ENCODE results near the gene MTMR12. TPM values are rescaled to one million over a fixed set of nuclear protein-coding genes. Genes with fewer than 3 reads are reported as not detected.
A peak's percentile ranks its signal among the peaks of the same experiment; 100 is the strongest.

MTMR12 gene
- total and polyA plus RNA-seq, 2 experiments from 2014 or later = 18.3 to 51.6 TPM

- TF ChIP-seq ZNF462 (CRISPR knock-in tag; IDR thresholded peaks at IDR 0.05) (no peak), ZNF331 (CRISPR knock-in tag; IDR thresholded peaks at IDR 0.05; ENCODE audit: low read depth) (no peak), ETS1 (IDR thresholded peaks at IDR 0.05) (no peak)
These were observed 111.5 kb downstream of the MTMR12 start (continued) for GRCh38 chr5:32201122-32201753.

GRCh38 chr5:32197032-32197431 lies 115.7 kb downstream of the MTMR12 start:
- no peaks in the 10 kb centered on the region for H4K20me1 ChIP-seq (replicated peaks; ENCODE audit: insufficient read depth)
- no peaks in the 10 kb centered on the region for H3F3A ChIP-seq (replicated peaks; ENCODE audit: low read depth)
- H3K4me3 ChIP-seq = no peak overlapping the region
- no peaks in the 10 kb centered on the region for H3K36me3 ChIP-seq (ENCODE audit: insufficient read depth)
- H3K4me1 Mint-ChIP-seq = no peaks in the 10 kb centered on the region; the same call in 2 of the 3 replicates
- H3K4me2 ChIP-seq = no peak overlapping the region
- H3K27me3 Mint-ChIP-seq (ENCODE audit: insufficient read depth, low read depth, poor library complexity) = peaks cover 6% of the 10 kb centered on the region
- no peaks in the 10 kb centered on the region for H3K36me3 Mint-ChIP-seq (ENCODE audit: low read depth)
- no peaks in the 10 kb centered on the region; the same call in 2 of the 3 replicates for H3K9me3 Mint-ChIP-seq
- DNase-seq (ENCODE audit: low spot score) = peak; percentile 43
- no peak overlapping the region for H2AFZ ChIP-seq
- no peak overlapping the region for H3K27ac Mint-ChIP-seq
- no peak overlapping the region for H3K27ac ChIP-seq (ENCODE audit: low read depth)
- ATAC-seq = peak; percentile 27; the same call in 1 of the 3 replicates
- H3K27me3 ChIP-seq (ENCODE audit: insufficient read depth) = no peaks in the 10 kb centered on the region
- H3K9me2 ChIP-seq (ENCODE audit: insufficient read depth) = no peaks in the 10 kb centered on the region
- no peaks in the 10 kb centered on the region for H3K4me1 ChIP-seq (ENCODE audit: insufficient read depth)
- no peak overlapping the region for H3K4me3 Mint-ChIP-seq
- H3K79me2 ChIP-seq (replicated peaks; ENCODE audit: insufficient read depth) = no peaks in the 10 kb centered on the region
- TF ChIP-seq ZNF331 (CRISPR knock-in tag; IDR thresholded peaks at IDR 0.05; ENCODE audit: low read depth) (no peak), POLR2AphosphoS5 (IDR thresholded peaks at IDR 0.05; ENCODE audit: low read depth) (no peak), EZH2 (IDR thresholded peaks at IDR 0.05; ENCODE audit: low read depth, unreplicated experiment) (no peak), CREB1 (CRISPR knock-in tag; IDR thresholded peaks at IDR 0.05; ENCODE audit: low read depth) (no peak), CTCF (conservative IDR thresholded peaks at IDR 0.05; ENCODE audit: low read depth in 2 of 2) (no peak), EZH2phosphoT487 (IDR thresholded peaks at IDR 0.05; ENCODE audit: unreplicated experiment) (no peak), NANOG (IDR thresholded peaks at IDR 0.05; ENCODE audit: borderline replicate concordance) (no peak)

All from GM23338 (cell line).